Stimulated activated CD4-positive, alpha-beta T cell treated with anti-CD3 and anti-CD28 coated beads, Interleukin-4, amount 100 ng/mL, for 1 hour (primary cell): ENCODE results near the gene ACSF3.
"Not testable (repeated sequence)": the region's sequence is repeated elsewhere in the genome, so short reads cannot be mapped to it uniquely, and the experiment has no call there.

Experiments
- DNase-seq: peaks from one replicate; pipeline ENCODE4 v3.0.0-alpha.2; 2020

Gene ACSF3

GRCh38 chr16:89056592-89056991 lies 37.1 kb upstream of the ACSF3 start:
- no peak for DNase-seq

DNA sequence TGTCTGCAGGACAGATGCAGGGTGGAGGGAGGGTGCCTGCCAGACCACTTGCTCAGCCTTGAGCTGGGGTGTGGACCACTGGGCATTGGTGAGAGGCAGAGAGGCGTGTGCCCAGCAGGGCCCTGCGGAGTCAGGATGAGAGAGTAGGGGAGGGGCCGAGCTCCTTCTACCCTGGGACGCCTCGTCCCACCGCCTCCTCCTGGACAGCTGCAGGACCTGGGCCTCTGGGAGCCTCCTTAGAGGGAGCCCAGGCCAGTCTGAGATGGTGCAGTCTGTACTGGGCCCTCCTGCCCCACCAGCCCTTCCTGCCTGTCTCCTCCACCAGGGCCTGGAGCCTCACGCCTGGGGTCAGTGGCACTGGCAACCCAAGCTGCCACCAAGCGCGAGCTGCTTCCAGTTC lies 35.9 kb upstream of the ACSF3 start:
- DNase-seq, result no peak

GRCh38 chr16:89058812-89059211 lies 34.8 kb upstream of the ACSF3 start:
- no peak for DNase-seq

GRCh38 chr16:89060207-89060794 lies 33.4 kb upstream of the ACSF3 start:
- no peak for DNase-seq

GRCh38 chr16:89061086-89061485 lies 32.6 kb upstream of the ACSF3 start:
- no peak for DNase-seq

GRCh38 chr16:89061590-89062380 lies 31.9 kb upstream of the ACSF3 start:
- DNase-seq, result no peak

DNA sequence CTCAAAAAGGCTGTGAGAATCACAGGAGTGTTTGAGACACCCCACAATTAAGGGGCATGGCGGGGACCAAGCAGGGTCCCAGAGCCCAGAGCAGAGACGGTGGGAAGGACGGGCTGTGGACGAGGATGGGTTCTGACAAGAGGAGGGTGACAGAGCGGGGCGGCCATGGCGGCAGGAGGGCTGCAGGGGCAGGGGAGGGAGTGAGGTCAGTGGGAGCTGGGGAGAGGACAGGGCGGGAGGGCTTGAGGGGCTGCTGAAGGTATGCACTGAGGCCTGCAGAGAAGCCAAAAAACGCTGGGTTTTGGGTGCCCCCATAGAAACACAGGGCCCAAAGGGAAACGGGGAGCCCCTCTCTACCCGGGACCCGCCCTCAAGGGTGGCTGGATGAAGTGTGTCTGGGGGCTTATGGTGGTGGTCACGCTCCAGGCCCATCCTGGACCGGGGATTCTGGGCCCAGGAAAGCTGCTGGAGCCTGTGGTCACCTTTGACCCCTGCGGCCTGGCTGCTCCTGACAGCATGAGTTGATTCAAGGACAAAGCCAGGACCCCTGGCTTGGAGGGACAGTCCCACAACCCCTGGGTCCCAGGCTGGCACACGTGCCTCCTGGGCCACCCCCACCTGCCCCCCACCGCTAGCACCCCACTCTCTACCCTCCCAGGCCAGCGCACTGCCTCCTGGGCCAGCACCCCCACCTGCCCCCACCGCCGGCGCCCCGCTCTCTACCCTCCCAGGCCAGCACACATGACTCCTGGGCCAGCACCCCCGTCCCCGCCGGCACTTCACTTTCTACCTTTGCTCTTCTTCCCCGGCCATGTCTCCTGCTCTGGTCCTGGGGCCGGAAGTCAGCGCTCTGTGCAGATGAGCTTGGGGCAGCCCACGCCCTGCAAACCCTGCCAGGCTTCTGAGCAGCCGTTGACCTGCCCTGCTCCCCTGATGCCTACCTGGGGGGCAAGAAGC lies 31.0 kb upstream of the ACSF3 start:
- DNase-seq, result no peak

- no peak for DNase-seq
These were observed 29.8 kb upstream of the ACSF3 start for GRCh38 chr16:89063768-89064320.

GRCh38 chr16:89064606-89065457 lies 28.8 kb upstream of the ACSF3 start:
- no peak for DNase-seq

- DNase-seq, result no peak
These were observed 28.2 kb upstream of the ACSF3 start for GRCh38 chr16:89065458-89065822.

DNA sequence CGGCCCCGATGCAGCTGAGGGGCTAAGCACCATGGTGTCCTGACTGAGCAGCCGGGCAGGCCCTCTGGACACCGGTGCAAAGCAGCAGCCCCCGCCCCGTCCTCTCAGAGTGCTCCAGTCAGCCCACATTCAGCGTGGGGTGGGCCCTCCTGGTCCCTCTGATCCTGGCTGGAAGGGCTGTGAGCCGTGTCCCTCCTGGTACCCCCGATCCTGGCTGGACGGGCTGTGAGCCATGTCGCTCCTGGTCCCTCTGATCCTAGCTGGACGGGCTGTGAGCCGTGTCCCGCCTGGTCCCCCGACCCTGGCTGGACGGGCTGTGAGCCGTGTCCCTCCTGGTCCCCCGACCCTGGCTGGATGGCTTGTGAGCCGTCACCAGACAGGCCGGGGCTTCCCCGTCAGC lies 26.9 kb upstream of the ACSF3 start:
- DNase-seq, result no peak

DNA sequence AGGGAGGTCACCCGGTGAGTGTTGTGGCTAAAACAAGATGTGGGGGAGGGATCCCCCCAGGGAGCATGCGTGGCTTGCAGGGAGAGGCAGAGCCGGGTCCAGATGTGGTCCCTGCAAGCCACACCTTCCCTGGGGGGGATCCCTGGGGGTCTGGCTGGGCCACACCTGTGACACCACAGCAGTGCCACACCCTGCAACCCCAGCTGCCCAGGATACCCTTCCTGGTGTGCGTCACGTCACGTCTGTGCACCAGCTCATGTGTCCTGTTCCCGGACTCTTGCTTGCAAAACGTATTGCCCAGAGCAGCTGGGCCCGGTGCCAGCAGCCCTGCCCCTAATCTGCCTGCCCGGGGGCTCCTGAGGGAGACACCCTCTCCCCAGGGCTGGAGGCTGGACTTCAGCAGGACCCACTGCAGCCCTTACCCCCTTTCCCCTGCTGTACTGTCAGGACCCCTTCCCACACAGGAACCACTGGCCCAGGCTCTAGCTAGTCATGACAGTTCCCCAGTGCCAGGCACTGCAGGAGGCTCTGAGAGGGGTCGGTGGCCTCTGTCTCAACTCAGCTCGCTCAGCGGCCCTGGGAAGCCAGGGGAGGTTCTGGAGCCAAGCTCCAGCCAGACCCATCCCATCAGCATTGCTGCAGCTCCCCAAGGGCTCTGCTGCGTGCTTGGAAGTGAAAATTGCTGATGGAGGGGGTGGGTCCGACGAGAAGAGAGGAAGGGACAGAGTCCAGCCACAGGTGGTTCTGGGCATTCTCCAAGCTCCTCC lies 25.8 kb upstream of the ACSF3 start:
- no peak for DNase-seq

GRCh38 chr16:89068814-89069616 lies 24.6 kb upstream of the ACSF3 start:
- not testable (repeated sequence) for DNase-seq

GRCh38 chr16:89069920-89070319 lies 23.7 kb upstream of the ACSF3 start:
- no peak for DNase-seq

- DNase-seq, result no peak
These were observed 23.1 kb upstream of the ACSF3 start for GRCh38 chr16:89070590-89070989.

GRCh38 chr16:89071686-89072547 lies 21.7 kb upstream of the ACSF3 start:
- DNase-seq, result no peak

DNA sequence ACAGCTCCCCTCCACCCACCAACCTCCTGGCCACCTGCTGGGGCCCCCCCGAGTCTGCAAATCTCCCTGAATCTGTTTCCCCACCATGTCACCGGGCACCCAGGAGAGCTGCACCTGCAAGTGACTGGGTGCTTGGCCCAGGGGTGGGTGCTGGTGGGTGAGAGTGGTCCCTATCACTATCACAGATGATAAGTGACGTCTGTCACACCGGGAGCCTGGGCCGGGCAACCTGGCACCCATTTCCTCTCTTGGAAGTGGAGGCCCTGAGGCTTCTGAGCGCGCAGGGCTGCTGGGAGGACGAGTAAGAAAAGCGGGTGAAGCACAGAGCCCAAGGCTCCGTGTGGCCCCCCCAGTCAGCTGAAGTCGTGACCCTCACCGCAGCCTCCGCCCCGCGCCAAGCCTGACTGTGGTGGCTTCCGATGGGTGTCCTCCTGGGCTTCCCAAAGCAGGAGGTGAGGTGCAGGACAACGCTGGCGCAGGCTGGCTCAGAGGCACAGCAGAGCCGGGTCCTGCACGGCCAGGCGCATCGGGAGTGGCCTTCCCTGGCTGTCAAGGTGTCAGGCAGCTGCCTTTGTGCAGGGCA lies 21.0 kb upstream of the ACSF3 start:
- no peak for DNase-seq

GRCh38 chr16:89073346-89074071 lies 20.1 kb upstream of the ACSF3 start:
- DNase-seq, result no peak
